Measurements from ENCODE around the gene PPP1R12A.
"Not testable (repeated sequence)": the region's sequence is repeated elsewhere in the genome, so short reads cannot be mapped to it uniquely, and the experiment has no call there.

The PPP1R12A gene

DNA sequence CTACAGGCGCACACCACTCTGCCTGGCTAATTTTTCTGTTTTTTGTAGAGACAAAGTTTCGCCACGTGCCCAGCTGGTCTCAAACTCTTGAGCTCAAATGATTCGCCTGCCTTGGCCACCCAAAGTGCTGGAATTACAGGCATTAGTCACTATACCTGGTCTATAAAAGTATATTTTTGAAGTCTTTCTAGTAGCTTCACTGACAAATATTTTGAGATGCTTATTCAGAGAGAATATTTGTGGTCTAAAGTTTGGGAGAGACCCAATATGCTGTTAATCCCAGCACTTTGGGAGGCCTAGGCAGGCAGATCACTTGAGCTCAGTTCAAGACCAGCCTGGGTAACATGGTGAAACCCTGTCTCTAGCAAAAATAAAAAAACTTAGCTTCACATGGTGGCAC is 22.0 kb upstream of the PPP1R12A start:
- TF ChIP-seq POLR2A (IDR thresholded peaks at IDR 0.05; ENCODE audit: extremely low read depth, insufficient read length) = no peak
- no peak for TF ChIP-seq MAX (IDR thresholded peaks at IDR 0.05; ENCODE audit: low read depth, low read length)
- TF ChIP-seq MYC (IDR thresholded peaks at IDR 0.05; ENCODE audit: low read depth, low read length) = no peak
- TF ChIP-seq, protein P1, sequence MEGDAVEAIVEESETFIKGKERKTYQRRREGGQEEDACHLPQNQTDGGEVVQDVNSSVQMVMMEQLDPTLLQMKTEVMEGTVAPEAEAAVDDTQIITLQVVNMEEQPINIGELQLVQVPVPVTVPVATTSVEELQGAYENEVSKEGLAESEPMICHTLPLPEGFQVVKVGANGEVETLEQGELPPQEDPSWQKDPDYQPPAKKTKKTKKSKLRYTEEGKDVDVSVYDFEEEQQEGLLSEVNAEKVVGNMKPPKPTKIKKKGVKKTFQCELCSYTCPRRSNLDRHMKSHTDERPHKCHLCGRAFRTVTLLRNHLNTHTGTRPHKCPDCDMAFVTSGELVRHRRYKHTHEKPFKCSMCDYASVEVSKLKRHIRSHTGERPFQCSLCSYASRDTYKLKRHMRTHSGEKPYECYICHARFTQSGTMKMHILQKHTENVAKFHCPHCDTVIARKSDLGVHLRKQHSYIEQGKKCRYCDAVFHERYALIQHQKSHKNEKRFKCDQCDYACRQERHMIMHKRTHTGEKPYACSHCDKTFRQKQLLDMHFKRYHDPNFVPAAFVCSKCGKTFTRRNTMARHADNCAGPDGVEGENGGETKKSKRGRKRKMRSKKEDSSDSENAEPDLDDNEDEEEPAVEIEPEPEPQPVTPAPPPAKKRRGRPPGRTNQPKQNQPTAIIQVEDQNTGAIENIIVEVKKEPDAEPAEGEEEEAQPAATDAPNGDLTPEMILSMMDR (IDR thresholded peaks at IDR 0.05; ENCODE audit: low read depth, low read length) = no peak
- no peak overlapping the region for H3K4me3 ChIP-seq (ENCODE audit: low read depth, low read length)
- DNase-seq (ENCODE audit: low read depth) = no peak

DNA sequence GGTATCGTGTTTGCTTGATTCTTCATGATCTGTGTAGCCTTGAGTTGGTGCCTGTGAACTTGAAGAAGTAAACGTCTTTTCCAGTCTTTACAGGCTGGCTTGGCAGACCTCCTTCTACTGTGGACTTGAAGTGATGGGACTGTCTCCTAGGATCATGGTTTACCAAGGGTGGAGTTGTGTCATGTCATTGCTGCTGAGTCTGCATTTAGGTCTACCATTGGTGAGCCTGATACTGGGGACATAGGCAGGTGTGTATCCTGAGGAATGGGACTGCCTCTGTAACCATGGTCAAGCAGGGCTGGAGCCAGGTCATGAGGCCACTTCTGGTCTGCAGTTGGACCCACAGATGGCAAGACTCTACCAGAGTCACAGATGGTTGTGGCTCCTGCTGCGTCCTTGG is 20.7 kb upstream of the PPP1R12A start:
- TF ChIP-seq POLR2A (IDR thresholded peaks at IDR 0.05; ENCODE audit: extremely low read depth, insufficient read length) = no peak
- TF ChIP-seq, protein P1 (IDR thresholded peaks at IDR 0.05; ENCODE audit: low read depth, low read length) = no peak
- no peak for TF ChIP-seq MAX (IDR thresholded peaks at IDR 0.05; ENCODE audit: low read depth, low read length)
- no peak for TF ChIP-seq MYC (IDR thresholded peaks at IDR 0.05; ENCODE audit: low read depth, low read length)
- H3K4me3 ChIP-seq (ENCODE audit: low read depth, low read length) = no peak overlapping the region
- DNase-seq (ENCODE audit: low read depth) = no peak

DNA sequence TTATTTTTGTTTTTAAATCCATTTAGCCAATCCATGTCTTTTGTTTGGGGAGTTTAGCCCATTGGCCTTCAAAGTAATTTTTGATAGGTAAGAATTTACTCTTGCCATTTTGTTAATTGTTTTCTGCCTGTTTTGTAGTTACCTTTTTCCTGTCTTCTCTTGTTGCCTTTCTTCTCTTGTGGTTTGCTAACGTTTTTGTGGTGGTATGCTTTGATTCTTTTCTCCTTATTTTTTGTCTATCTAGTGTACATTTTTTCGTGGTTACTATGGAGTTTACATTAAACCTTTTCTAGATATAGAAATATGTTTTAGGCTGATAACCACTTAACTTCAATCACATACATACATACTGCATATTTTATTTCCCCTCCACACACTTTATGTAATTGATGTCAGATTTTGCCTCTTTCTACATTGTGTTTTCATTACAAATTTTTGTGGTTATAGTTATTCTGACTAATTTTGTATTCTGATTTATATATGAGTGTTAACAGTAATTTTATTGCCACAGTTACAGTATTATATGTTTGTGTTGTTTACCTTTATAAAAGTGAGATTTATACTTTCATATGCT is 19.2 kb upstream of the PPP1R12A start:
- no peak for TF ChIP-seq POLR2A (IDR thresholded peaks at IDR 0.05; ENCODE audit: extremely low read depth, insufficient read length)
- no peak for TF ChIP-seq MAX (IDR thresholded peaks at IDR 0.05; ENCODE audit: low read depth, low read length)
- no peak for TF ChIP-seq MYC (IDR thresholded peaks at IDR 0.05; ENCODE audit: low read depth, low read length)
- no peak overlapping the region for H3K4me3 ChIP-seq (ENCODE audit: low read depth, low read length)
- no peak for DNase-seq (ENCODE audit: low read depth)

GRCh38 chr12:79949098-79949497 is 14.2 kb upstream of the PPP1R12A start:
- no peak for DNase-seq (ENCODE audit: low read depth)
- H3K4me3 ChIP-seq (ENCODE audit: low read depth, low read length) = no peak overlapping the region
- TF ChIP-seq, protein P1 (IDR thresholded peaks at IDR 0.05; ENCODE audit: low read depth, low read length) = no peak
- no peak for TF ChIP-seq POLR2A (IDR thresholded peaks at IDR 0.05; ENCODE audit: extremely low read depth, insufficient read length)
- TF ChIP-seq MAX (IDR thresholded peaks at IDR 0.05; ENCODE audit: low read depth, low read length) = no peak
- no peak for TF ChIP-seq MYC (IDR thresholded peaks at IDR 0.05; ENCODE audit: low read depth, low read length)

DNA sequence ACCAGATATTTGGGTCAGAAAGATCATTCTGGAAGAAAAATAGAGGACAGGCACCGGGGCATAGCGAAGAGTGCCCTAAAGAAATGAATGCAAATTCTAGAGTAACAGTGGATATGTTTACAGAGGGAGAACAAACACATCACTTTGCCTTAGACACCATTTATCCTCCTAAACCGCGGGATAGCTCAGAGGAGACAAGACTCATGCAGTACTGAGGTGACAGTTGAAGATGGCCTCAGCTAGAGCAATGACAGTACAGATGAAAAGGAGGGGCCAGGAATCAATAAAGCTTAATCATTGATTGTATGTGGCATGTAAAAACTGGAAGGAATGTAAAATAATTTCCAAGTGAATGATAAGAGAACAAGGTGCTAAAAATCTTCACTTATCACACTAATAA is 10.5 kb upstream of the PPP1R12A start:
- no peak overlapping the region for H3K4me3 ChIP-seq (ENCODE audit: low read depth, low read length)
- no peak for DNase-seq (ENCODE audit: low read depth)
- TF ChIP-seq MYC (IDR thresholded peaks at IDR 0.05; ENCODE audit: low read depth, low read length) = no peak
- no peak for TF ChIP-seq MAX (IDR thresholded peaks at IDR 0.05; ENCODE audit: low read depth, low read length)
- TF ChIP-seq, protein P1 (IDR thresholded peaks at IDR 0.05; ENCODE audit: low read depth, low read length) = no peak
- TF ChIP-seq POLR2A (IDR thresholded peaks at IDR 0.05; ENCODE audit: extremely low read depth, insufficient read length) = no peak

DNA sequence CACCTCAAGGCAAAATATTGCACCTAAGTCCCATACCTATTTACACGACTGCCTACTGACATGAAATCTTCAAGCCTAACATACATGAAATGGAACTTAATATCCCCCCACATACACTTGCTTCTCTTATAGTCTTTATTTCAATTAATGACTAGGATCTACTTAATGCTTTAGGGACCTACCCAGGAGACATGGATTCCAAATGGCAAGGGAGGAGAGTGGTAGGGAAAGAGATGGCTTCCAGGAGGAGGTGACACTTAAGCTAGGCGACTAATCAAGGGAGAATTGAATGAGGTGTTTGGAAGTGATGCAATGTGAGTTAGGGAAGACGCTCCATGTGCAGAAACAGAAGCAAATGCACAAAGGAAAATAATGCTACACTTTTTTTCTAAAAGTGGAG is 9.7 kb upstream of the PPP1R12A start:
- no peak for TF ChIP-seq MAX (IDR thresholded peaks at IDR 0.05; ENCODE audit: low read depth, low read length)
- TF ChIP-seq, protein P1 (IDR thresholded peaks at IDR 0.05; ENCODE audit: low read depth, low read length) = no peak
- no peak for TF ChIP-seq POLR2A (IDR thresholded peaks at IDR 0.05; ENCODE audit: extremely low read depth, insufficient read length)
- TF ChIP-seq MYC (IDR thresholded peaks at IDR 0.05; ENCODE audit: low read depth, low read length) = no peak
- H3K4me3 ChIP-seq (ENCODE audit: low read depth, low read length) = no peak overlapping the region
- no peak for DNase-seq (ENCODE audit: low read depth)

DNA sequence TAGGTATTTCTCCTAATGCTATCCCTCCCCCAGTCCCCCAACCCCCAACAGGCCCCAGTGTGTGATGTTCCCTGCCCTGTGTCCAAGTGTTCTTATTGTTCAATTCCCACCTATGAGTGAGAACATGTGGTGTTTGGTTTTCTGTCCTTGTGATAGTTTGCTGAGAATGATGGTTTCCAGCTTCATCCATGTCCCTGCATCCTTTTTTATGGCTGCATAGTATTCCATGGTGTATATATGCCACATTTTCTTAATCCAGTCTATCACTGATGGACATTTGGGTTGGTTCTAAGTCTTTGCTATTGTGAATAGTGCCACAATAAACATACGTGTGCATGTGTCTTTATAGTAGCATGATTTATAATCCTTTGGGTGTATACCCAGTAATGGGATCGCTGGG is 7.9 kb upstream of the PPP1R12A start:
- not testable (repeated sequence) for DNase-seq (ENCODE audit: low read depth); H3K4me3 ChIP-seq (ENCODE audit: low read depth, low read length)
